ENCODE data around the gene BTBD6.

The BTBD6 gene

DNA sequence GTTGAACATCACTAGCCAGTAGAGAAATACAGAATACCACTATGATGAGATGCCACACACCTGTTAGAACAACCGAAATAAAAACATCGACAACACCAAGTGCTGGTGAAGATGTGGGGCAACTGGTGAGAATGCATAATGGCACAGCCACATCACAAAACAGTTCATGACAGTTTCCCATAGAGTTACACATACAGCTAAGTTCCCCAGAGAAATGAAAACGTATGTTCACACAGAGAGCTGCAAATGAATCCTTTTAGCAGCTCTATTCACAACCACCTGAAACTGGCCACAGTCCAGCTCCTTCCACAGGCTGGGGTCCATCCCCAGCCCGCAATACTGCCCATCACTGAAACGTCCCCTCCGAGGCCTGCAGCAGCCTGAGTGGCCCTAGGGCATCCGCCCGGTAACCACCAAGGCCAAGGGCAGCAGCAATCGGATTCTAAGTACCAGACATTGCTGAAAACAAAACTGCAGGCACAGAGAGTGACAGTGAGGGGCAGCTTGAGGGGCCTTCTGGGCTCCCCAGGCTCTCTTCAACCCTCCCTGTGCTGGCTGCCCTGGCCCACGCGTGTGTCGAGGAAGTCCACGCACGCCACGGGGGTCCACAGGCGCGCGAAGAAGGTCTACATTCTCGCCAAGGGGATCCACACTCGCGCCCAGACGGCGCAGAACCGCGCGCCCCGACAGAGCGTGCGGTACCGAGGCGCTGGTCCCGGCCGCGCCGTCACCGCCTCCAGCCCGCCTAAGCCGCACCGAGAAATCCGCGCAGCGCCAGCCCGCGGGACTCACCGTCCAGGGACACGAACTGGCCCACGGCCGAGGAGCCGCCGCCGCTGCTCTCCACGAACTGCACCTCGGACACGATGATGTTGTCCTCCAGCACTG is 51.6 kb downstream of the BTBD6 start:
- Histone ChIP-seq H2AFZ (peak overlapping the region; percentile 92), H3K9me3 (ENCODE audit: control insufficient read depth, low read length) (no peaks in the 10 kb centered on the region), H3K9ac (peak overlapping the region; percentile 42), H3K27me3 (ENCODE audit: control insufficient read depth, insufficient read depth, low read length) (no peaks in the 10 kb centered on the region), H3K79me2 (peaks cover 46% of the 10 kb centered on the region), H3K27ac (peak overlapping the region; percentile 66), H3K4me3 (ENCODE audit: low read depth, low read length) (peak overlapping the region; percentile 80), H3K4me2 (ENCODE audit: low read length) (peak overlapping the region; percentile 90), H3K4me1 (peaks cover 5% of the 10 kb centered on the region), H3K36me3 (ENCODE audit: control insufficient read depth, insufficient read depth, low read length) (no peaks in the 10 kb centered on the region)
- TF ChIP-seq, protein P1, sequence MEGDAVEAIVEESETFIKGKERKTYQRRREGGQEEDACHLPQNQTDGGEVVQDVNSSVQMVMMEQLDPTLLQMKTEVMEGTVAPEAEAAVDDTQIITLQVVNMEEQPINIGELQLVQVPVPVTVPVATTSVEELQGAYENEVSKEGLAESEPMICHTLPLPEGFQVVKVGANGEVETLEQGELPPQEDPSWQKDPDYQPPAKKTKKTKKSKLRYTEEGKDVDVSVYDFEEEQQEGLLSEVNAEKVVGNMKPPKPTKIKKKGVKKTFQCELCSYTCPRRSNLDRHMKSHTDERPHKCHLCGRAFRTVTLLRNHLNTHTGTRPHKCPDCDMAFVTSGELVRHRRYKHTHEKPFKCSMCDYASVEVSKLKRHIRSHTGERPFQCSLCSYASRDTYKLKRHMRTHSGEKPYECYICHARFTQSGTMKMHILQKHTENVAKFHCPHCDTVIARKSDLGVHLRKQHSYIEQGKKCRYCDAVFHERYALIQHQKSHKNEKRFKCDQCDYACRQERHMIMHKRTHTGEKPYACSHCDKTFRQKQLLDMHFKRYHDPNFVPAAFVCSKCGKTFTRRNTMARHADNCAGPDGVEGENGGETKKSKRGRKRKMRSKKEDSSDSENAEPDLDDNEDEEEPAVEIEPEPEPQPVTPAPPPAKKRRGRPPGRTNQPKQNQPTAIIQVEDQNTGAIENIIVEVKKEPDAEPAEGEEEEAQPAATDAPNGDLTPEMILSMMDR (IDR thresholded peaks at IDR 0.05) = no peak
